GM23248 (cell line): ENCODE results near the gene VPS4A. TPM values are rescaled to one million over a fixed set of nuclear protein-coding genes. Genes with fewer than 3 reads are reported as not detected.
A peak's percentile ranks its signal among the peaks of the same experiment; 100 is the strongest.

Experiments
- DNase-seq: peaks from one replicate; pipeline ENCODE4 v3.0.0-alpha.2; 2015
- H2AFZ ChIP-seq: fragments of 200-600 bp; sonication (generic); 2 replicates; pipeline ENCODE4 v1.6.1; 2016; ENCODE audit warnings: antibody characterized with exemption
- H3F3A ChIP-seq: fragments of 200-600 bp; sonication (generic); 2 replicates; pipeline ENCODE4 v1.6.1; 2016; ENCODE audit warnings: mild to moderate bottlenecking, antibody characterized with exemption, mixed run types; ENCODE audit not compliant: insufficient read depth
- H3K27ac ChIP-seq: fragments of 200-600 bp; sonication (generic); 2 replicates; pipeline ENCODE4 v1.5.1; 2016; ENCODE audit warnings: mild to moderate bottlenecking
- H3K27me3 ChIP-seq: fragments of 200-600 bp; sonication (generic); replicated peaks from 2 replicates; pipeline ENCODE4 v1.6.1; 2016; ENCODE audit warnings: mild to moderate bottlenecking; ENCODE audit not compliant: insufficient read depth
- H3K36me3 ChIP-seq: fragments of 200-600 bp; sonication (generic); 2 replicates; pipeline ENCODE4 v1.6.1; 2016; ENCODE audit warnings: low read depth, mild to moderate bottlenecking
- H3K4me1 ChIP-seq: fragments of 200-600 bp; sonication (generic); 2 replicates; pipeline ENCODE4 v1.6.1; 2016; ENCODE audit warnings: mild to moderate bottlenecking; ENCODE audit not compliant: insufficient read depth
- H3K4me2 ChIP-seq: fragments of 200-600 bp; sonication (generic); one replicate; pipeline ENCODE4 v1.6.1; 2016; ENCODE audit warnings: mild to moderate bottlenecking; ENCODE audit not compliant: unreplicated experiment
- H3K4me3 ChIP-seq: fragments of 200-600 bp; sonication (generic); 2 replicates; pipeline ENCODE4 v1.5.1; 2016; ENCODE audit warnings: mild to moderate bottlenecking
- H3K79me2 ChIP-seq: fragments of 200-600 bp; sonication (generic); 2 replicates; pipeline ENCODE4 v1.6.1; 2016; ENCODE audit warnings: mild to moderate bottlenecking; ENCODE audit not compliant: insufficient read depth
- H3K9ac ChIP-seq: fragments of 200-600 bp; sonication (generic); 2 replicates; pipeline ENCODE4 v1.6.1; 2016; ENCODE audit warnings: mild to moderate bottlenecking
- H3K9me2 ChIP-seq: fragments of 200-600 bp; sonication (generic); 2 replicates; pipeline ENCODE4 v1.6.1; 2016; ENCODE audit warnings: mixed run types, mild to moderate bottlenecking, moderate library complexity; ENCODE audit not compliant: insufficient read depth
- H3K9me3 ChIP-seq: fragments of 200-600 bp; sonication (generic); one replicate; pipeline ENCODE4 v1.6.1; 2017; ENCODE audit warnings: low read depth
- H4K20me1 ChIP-seq: fragments of 200-600 bp; sonication (generic); 2 replicates; pipeline ENCODE4 v1.6.0; 2016; ENCODE audit not compliant: insufficient read depth
- EZH2 ChIP-seq: fragments of 200-600 bp; sonication (generic); IDR thresholded peaks from 2 replicates; pipeline ENCODE4 v1.6.1; 2018; ENCODE audit warnings: antibody characterized with exemption, mild to moderate bottlenecking; ENCODE audit not compliant: insufficient read depth, poor library complexity, severe bottlenecking
- EZH2phosphoT487 ChIP-seq: fragments of 200-600 bp; sonication (generic); IDR thresholded peaks from 2 replicates; pipeline ENCODE4 v1.6.1; 2018; ENCODE audit warnings: antibody characterized with exemption, moderate library complexity, mild to moderate bottlenecking, low read depth; ENCODE audit not compliant: insufficient read depth
- WGBS, 2 experiments: methylation state at CpG; one replicate each; pipeline ENCODE4 v1.1.6; 2015 to 2017; ENCODE audit warnings: low lambda C conversion rate in 2 of 2, low coverage in 1 of 2; ENCODE audit errors: missing lambda C conversion rate in 2 of 2; 5-methylcytosine and 5-hydroxymethylcytosine counted together
- in situ Hi-C: fragments of 300-500 bp; cut with MboI; formaldehyde crosslinking; loops from 2 replicates; pipeline ENCODE4 v1.15.0; 2020
- polyA plus RNA-seq: library from polyadenylated mRNA; unstranded; fragments of >200 nt; fragmentation: Nextera tagmentation; extraction: Ambion mirVana; gene quantifications from 2 replicates; pipeline ENCODE4 v1.2.1, GENCODE V29; 2016
- total RNA-seq: library from RNA; depleted of rRNA; stranded (reverse); fragments of >200 nt; shearing (Covaris generic); gene quantifications from 2 replicates; pipeline ENCODE4 v1.2.3, GENCODE V29; 2014

The VPS4A gene
- total and polyA plus RNA-seq, 2 experiments from 2014 or later = 36.5 to 43.8 TPM

- WGBS, 2 experiments = 5 to 6% methylated on average over 57 to 63 of the region's 77 CpGs
- Histone ChIP-seq H3K4me1 (peaks cover 28% of the 10 kb centered on the region), H3K36me3 (peaks cover 24% of the 10 kb centered on the region), H3K9me2 (no peaks in the 10 kb centered on the region), H3F3A (peaks cover 27% of the 10 kb centered on the region), H4K20me1 (no peaks in the 10 kb centered on the region; the same call in 1 of the 2 replicates), H3K4me3 (peak overlapping the region; percentile 77), H3K9me3 (no peaks in the 10 kb centered on the region), H2AFZ (peak overlapping the region; percentile 48), H3K9ac (peak overlapping the region; percentile 86), H3K79me2 (peaks cover 84% of the 10 kb centered on the region), H3K27me3 (no peaks in the 10 kb centered on the region), H3K27ac (peak overlapping the region; percentile 75; the same call in 1 of the 2 replicates), H3K4me2 (peak overlapping the region; percentile 81)
- DNase-seq = peak; percentile 53
- in situ Hi-C loops = no loop called here
- TF ChIP-seq EZH2 (no peak), EZH2phosphoT487 (no peak)
Observed at GRCh38 chr16:69329369-69330285, 18.5 kb downstream of the VPS4A start.

- Histone ChIP-seq H3K36me3 (peaks cover 24% of the 10 kb centered on the region), H3K79me2 (peaks cover 84% of the 10 kb centered on the region)
- in situ Hi-C loops = no loop called here
Observed at GRCh38 chr16:69330286-69331109, 19.3 kb downstream of the VPS4A start, which contains the start of gene PDF. Gene PDF (minus strand): TSS chr16:69330588. CDS start chr16:69330570, 18 bp downstream.

GRCh38 chr16:69334696-69335095 is 23.5 kb downstream of the VPS4A start:
- TF ChIP-seq EZH2phosphoT487 (no peak), EZH2 (no peak)
- Histone ChIP-seq H4K20me1 (no peaks in the 10 kb centered on the region), H3K9ac (no peak overlapping the region), H3K4me1 (peaks cover 13% of the 10 kb centered on the region), H3K27ac (no peak overlapping the region), H3K4me3 (no peak overlapping the region), H3K4me2 (no peak overlapping the region), H3K9me2 (no peaks in the 10 kb centered on the region), H3F3A (0 out of 2 replicates have a peak, but pooled peaks cover 15% of the 10 kb centered on the region), H3K36me3 (peaks cover 26% of the 10 kb centered on the region; the same call in 1 of the 2 replicates), H3K79me2 (peaks cover 77% of the 10 kb centered on the region), H3K9me3 (no peaks in the 10 kb centered on the region), H2AFZ (no peak overlapping the region), H3K27me3 (no peaks in the 10 kb centered on the region)
- in situ Hi-C loops = no loop called here
- WGBS, 2 experiments = 88 to 91% methylated on average over 8 to 9 of the region's 9 CpGs
- DNase-seq = no peak

More at GRCh38 chr16:69330286-69331109, 19.3 kb downstream of the VPS4A start, which contains the start of gene PDF:
- Histone ChIP-seq H3K27me3 (no peaks in the 10 kb centered on the region), H3K9me3 (no peaks in the 10 kb centered on the region), H3K27ac (peak within 1 kb of the TSS; percentile 75), H3K9me2 (no peaks in the 10 kb centered on the region), H3K4me2 (peak within 1 kb of the TSS; percentile 84), H3K4me1 (peaks cover 28% of the 10 kb centered on the region), H2AFZ (peak within 1 kb of the TSS; percentile 82), H3K4me3 (peak within 1 kb of the TSS; percentile 77), H3K9ac (peak within 1 kb of the TSS; percentile 86), H3F3A (peaks cover 27% of the 10 kb centered on the region), H4K20me1 (no peaks in the 10 kb centered on the region; the same call in 1 of the 2 replicates)
- WGBS, 2 experiments = 1 to 2% methylated on average over 61 to 70 of the region's 93 CpGs
- DNase-seq = peak; percentile 99
- TF ChIP-seq EZH2 = no peak
- TF ChIP-seq EZH2phosphoT487 = no peak
